Cerebellar cortex (tissue), 1 donor: ENCODE measurements around the gene RPS27.
A peak's percentile ranks its signal among the peaks of the same experiment; 100 is the strongest.
"Not testable (repeated sequence)": the region's sequence is repeated elsewhere in the genome, so short reads cannot be mapped to it uniquely, and the experiment has no call there.

Source experiments
- DNase-seq: peaks from one replicate; pipeline ENCODE4 v3.0.0-alpha.2; 2015; ENCODE audit warnings: low spot score

RPS27 gene

GRCh38 chr1:153985941-153986761, 4.4 kb upstream of the RPS27 start, which contains the start of gene RAB13:
RAB13 (minus strand) TSS chr1:153986339; CDS start chr1:153986236, 103 bp downstream.
- DNase-seq: peak; percentile 72

- no peak for DNase-seq
These were observed 2.9 kb upstream of the RPS27 start for GRCh38 chr1:153987621-153988020.

GRCh38 chr1:153991151-153991630, 629 bp downstream of the RPS27 start:
- no peak for DNase-seq

GRCh38 chr1:153991806-153992205, 1.2 kb downstream of the RPS27 start:
- no peak for DNase-seq

- no peak for DNase-seq
These were observed 4.6 kb downstream of the RPS27 start for GRCh38 chr1:153995202-153995601.

GRCh38 chr1:153995640-153996039, 5.1 kb downstream of the RPS27 start:
- DNase-seq: no peak

GRCh38 chr1:153996882-153997281, 6.3 kb downstream of the RPS27 start:
- DNase-seq: not testable (repeated sequence)

- no peak for DNase-seq
These were observed 9.9 kb downstream of the RPS27 start for GRCh38 chr1:154000420-154000819.

- DNase-seq: no peak
These were observed 15.6 kb downstream of the RPS27 start for GRCh38 chr1:154006136-154006535.

GRCh38 chr1:154012129-154012528, 21.6 kb downstream of the RPS27 start:
- DNase-seq: no peak

GRCh38 chr1:154012543-154012942, 22.0 kb downstream of the RPS27 start:
- DNase-seq: not testable (repeated sequence)

- no peak for DNase-seq
These were observed 23.8 kb downstream of the RPS27 start for GRCh38 chr1:154014154-154014907.

- DNase-seq: no peak
These were observed 28.7 kb downstream of the RPS27 start for GRCh38 chr1:154019269-154019668.

GRCh38 chr1:154019940-154020339, 29.4 kb downstream of the RPS27 start:
- no peak for DNase-seq

- not testable (repeated sequence) for DNase-seq
These were observed 43.1 kb downstream of the RPS27 start for GRCh38 chr1:154033697-154034096.
